Measurements from ENCODE around the gene SPATA13. TPM values are rescaled to one million over a fixed set of nuclear protein-coding genes. Genes with fewer than 3 reads are reported as not detected.
"Not testable (repeated sequence)": the region's sequence is repeated elsewhere in the genome, so short reads cannot be mapped to it uniquely, and the experiment has no call there.

Gene SPATA13
- total RNA-seq, 1 donor from 2014 or later: 38.2 TPM

GRCh38 chr13:24340608-24340955 is 180.1 kb downstream of the SPATA13 start:
- Histone ChIP-seq H3K9me3 (no peaks in the 10 kb centered on the region), H3K27me3 (no peaks in the 10 kb centered on the region), H3K36me3 (no peaks in the 10 kb centered on the region), H3K4me3 (no peak overlapping the region), H3K4me1 (no peaks in the 10 kb centered on the region), H3K27ac (no peak overlapping the region)
- DNase-seq (ENCODE audit: low spot score in 2 of 2): no peak
- intact Hi-C loops (cut with DNase I): no loop called here
- TF ChIP-seq CTCF (IDR thresholded peaks at IDR 0.05): no peak

GRCh38 chr13:24341439-24341838 is 180.9 kb downstream of the SPATA13 start:
- TF ChIP-seq CTCF (IDR thresholded peaks at IDR 0.05): no peak
- H3K4me3 ChIP-seq: no peak overlapping the region
- H3K27me3 ChIP-seq: no peaks in the 10 kb centered on the region
- intact Hi-C loops (cut with DNase I): no loop called here
- no peak for DNase-seq (ENCODE audit: low spot score in 2 of 2)
- no peak overlapping the region for H3K27ac ChIP-seq
- H3K36me3 ChIP-seq: no peaks in the 10 kb centered on the region
- no peaks in the 10 kb centered on the region for H3K4me1 ChIP-seq
- H3K9me3 ChIP-seq: no peaks in the 10 kb centered on the region

GRCh38 chr13:24348385-24348784 is 187.9 kb downstream of the SPATA13 start:
- Histone ChIP-seq H3K27me3 (no peaks in the 10 kb centered on the region), H3K4me3 (no peak overlapping the region), H3K27ac (no peak overlapping the region), H3K9me3 (no peaks in the 10 kb centered on the region), H3K4me1 (no peaks in the 10 kb centered on the region), H3K36me3 (no peaks in the 10 kb centered on the region)
- intact Hi-C loops (cut with DNase I): no loop called here
- no peak for DNase-seq (ENCODE audit: low spot score in 2 of 2)
- no peak for TF ChIP-seq CTCF (IDR thresholded peaks at IDR 0.05)

GRCh38 chr13:24348797-24349515 is 188.4 kb downstream of the SPATA13 start:
- Histone ChIP-seq H3K27me3 (no peaks in the 10 kb centered on the region), H3K4me3 (no peak overlapping the region), H3K9me3 (no peaks in the 10 kb centered on the region), H3K4me1 (no peaks in the 10 kb centered on the region), H3K36me3 (no peaks in the 10 kb centered on the region), H3K27ac (no peak overlapping the region)
- DNase-seq (ENCODE audit: low spot score in 2 of 2): no peak
- TF ChIP-seq CTCF (IDR thresholded peaks at IDR 0.05): no peak
- intact Hi-C loops (cut with DNase I): no loop called here

- H3K4me3 ChIP-seq; H3K36me3 ChIP-seq; H3K27ac ChIP-seq; H3K27me3 ChIP-seq; intact Hi-C loops (cut with DNase I); H3K9me3 ChIP-seq; H3K4me1 ChIP-seq; DNase-seq (ENCODE audit: low spot score in 2 of 2): not testable (repeated sequence)
Observed at GRCh38 chr13:24349778-24350664, 189.5 kb downstream of the SPATA13 start.

- Histone ChIP-seq H3K27ac (no peak overlapping the region), H3K36me3 (no peaks in the 10 kb centered on the region), H3K9me3 (no peaks in the 10 kb centered on the region), H3K4me1 (no peaks in the 10 kb centered on the region), H3K27me3 (no peaks in the 10 kb centered on the region), H3K4me3 (no peak overlapping the region)
- no peak for DNase-seq (ENCODE audit: low spot score in 2 of 2)
- no peak for TF ChIP-seq CTCF (IDR thresholded peaks at IDR 0.05)
- intact Hi-C loops (cut with DNase I): no loop called here
Observed at GRCh38 chr13:24351423-24351822, 190.9 kb downstream of the SPATA13 start.

Measured in ascending aorta (tissue), 2 donors.